KBM-7 (cell line): Measurements from ENCODE around the gene MTSS2.
"Not testable (repeated sequence)": the region's sequence is repeated elsewhere in the genome, so short reads cannot be mapped to it uniquely, and the experiment has no call there.

Experiments
- DNase-seq: peaks from one replicate; pipeline ENCODE4 v3.0.0-alpha.2; 2015
- in situ Hi-C: fragments of 300-500 bp; cut with MboI; formaldehyde crosslinking; loops from 2 replicates; pipeline ENCODE4 v1.14.3; 2020; ENCODE audit warnings: low sequenced_read_pairs, low pct_unique_long_range_greater_than_20kb, mixed read lengths

Gene MTSS2

DNA sequence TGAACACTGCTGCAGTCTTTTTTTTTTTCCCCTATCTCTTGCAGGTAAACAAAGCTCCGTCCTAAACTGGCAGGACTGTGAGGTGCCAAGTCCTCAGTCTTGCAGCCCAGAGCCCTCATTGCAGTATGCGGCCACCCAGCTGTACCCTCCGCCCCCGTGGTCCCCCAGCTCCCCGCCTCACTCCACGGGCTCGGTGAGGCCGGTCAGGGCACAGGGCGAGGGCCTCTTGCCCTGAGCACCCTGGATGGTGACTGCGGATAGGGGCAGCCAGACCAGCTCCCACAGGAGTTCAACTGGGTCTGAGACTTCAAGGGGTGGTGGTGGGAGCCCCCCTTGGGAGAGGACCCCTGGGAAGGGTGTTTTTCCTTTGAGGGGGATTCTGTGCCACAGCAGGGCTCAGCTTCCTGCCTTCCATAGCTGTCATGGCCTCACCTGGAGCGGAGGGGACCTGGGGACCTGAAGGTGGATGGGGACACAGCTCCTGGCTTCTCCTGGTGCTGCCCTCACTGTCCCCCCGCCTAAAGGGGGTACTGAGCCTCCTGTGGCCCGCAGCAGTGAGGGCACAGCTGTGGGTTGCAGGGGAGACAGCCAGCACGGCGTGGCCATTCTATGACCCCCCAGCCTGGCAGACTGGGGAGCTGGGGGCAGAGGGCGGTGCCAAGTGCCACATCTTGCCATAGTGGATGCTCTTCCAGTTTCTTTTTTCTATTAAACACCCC lies 25.7 kb downstream of the MTSS2 start:
- in situ Hi-C loops: no loop called here
- DNase-seq: no peak

- DNase-seq: no peak
- in situ Hi-C loops: no loop called here
Measured at GRCh38 chr16:70659546-70659945, 26.3 kb downstream of the MTSS2 start.

DNA sequence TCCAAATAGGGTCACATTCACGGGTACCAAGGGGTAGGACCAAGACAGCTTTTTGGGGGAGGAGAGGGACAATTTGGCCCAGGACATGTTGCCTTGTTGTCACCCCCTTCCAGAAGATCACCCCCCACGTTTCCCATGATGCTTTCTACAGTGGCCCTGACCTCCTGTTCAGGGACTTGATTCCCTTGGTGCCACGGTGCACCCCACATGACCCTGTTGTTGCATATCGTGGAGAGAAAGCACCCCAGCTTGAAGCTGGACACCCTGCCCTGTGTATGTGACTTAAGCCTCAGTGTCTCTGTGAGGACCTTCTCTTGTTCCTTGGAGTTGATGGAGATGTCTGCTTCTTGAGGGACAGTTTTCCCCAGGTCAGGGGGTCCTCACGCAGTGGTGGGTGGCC lies 26.9 kb downstream of the MTSS2 start:
- in situ Hi-C loops: no loop called here

GRCh38 chr16:70657956-70658355 lies 27.9 kb downstream of the MTSS2 start:
- in situ Hi-C loops: no loop called here
- DNase-seq: no peak

More for the DNA sequence above, 26.9 kb downstream of the MTSS2 start:
- no peak for DNase-seq

DNA sequence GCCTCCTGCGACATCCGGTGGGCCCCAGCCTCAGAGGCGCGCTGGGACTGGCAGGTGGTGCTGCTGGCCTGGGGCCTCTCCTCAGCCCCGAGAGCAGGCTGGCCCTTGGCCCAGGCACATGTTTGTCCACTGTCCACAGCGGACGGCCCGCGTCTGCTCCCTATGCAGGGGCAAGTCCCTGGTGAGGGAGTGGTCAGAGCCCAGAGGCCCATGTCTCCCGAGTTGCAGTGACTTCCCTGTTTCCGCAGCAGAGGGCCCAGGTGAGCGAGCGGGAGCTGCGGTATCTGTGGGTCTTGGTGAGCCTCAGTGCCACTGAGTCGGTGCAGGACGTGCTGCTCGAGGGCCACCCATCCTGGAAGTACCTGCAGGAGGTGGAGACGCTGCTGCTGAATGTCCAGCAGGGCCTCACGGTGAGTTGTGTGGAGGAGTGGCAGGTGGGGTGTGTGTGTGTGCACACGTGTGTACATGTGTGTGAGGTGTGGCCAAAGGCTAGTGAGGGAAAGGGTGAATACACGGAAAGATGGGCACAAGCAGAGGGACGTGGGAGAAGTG lies 29.1 kb downstream of the MTSS2 start:
- no peak for DNase-seq
- in situ Hi-C loops: no loop called here

DNA sequence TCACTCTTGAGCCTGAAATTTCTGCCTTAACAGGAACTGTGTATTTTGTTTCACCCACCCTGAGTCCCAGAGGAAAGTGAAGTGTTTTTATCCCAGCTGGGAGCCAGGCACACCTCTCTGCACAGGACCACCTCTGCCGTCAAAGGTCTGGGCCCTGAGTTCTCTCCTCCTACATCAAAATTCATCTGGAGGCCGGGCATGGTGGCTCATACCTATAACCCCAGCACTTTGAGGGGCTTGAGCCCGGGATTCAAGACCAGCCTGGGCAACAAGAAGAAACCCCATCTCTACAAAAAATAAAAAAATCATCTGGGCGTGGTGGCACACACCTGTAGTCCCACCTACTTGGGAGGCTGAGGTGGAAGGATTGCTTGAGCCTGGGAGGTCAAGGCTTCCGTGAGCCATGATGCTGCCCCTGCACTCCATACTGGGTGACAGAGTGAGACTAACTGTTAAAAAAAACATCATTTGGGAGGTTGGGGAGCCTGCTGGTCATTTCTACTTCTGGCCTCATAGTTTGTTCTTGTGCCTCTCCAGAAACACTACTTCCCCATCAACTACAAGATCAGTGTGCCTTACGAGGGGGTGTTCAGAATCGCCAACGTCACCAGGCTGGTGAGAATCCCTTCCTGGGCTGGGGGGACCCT lies 29.7 kb downstream of the MTSS2 start:
- in situ Hi-C loops: no loop called here
- DNase-seq: no peak

- peak; percentile 94 for DNase-seq
- in situ Hi-C loops: no loop called here
Measured at GRCh38 chr16:70653809-70654771, 31.8 kb downstream of the MTSS2 start.

DNA sequence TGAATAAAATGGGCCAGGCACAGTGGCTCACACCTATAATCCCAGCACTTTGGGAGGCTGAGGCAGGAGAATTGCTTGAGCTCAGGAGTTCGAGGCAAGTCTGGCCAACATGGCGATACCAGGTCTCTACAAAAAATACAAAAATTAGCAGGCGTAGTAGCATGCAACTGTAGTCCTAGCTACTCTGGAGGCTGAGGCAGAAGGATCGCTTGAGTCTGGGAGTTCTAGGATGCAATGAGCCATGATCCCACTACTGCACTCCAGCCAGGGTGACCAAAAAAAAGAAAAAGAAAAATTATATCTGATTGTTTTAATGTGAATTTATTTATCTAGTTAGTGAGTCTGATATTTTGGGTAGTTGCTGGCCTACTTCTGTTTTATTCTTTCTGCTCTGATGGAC lies 32.4 kb downstream of the MTSS2 start:
- in situ Hi-C loops: no loop called here
- DNase-seq: no peak

GRCh38 chr16:70652322-70652721 lies 33.5 kb downstream of the MTSS2 start:
- in situ Hi-C loops: no loop called here
- DNase-seq: no peak

- in situ Hi-C loops: no loop called here
- DNase-seq: no peak
Measured at GRCh38 chr16:70651524-70651923, 34.3 kb downstream of the MTSS2 start.

DNA sequence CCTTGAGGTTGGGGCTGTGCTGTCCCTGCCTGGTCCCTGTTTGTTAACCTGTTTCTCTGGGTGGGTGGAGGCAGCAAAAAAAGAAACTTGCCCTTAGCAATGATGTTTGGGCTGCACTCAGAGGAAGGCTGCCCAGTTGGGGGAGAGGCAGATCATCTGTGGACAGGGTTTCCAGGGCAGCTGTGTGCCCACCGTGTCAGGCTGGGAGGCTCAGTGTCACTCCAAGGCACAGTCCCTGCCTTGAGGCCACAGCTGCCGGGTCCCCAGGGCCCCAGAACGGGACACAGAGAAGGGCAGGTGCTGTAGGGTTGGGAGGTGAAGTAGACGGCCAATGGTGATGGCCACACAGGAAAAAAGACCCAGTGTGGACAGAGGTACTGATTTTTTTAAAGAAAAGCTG lies 35.6 kb downstream of the MTSS2 start:
- no peak for DNase-seq
- in situ Hi-C loops: no loop called here

- DNase-seq: no peak
- in situ Hi-C loops: no loop called here
Measured at GRCh38 chr16:70649300-70649699, 36.6 kb downstream of the MTSS2 start.

GRCh38 chr16:70648606-70649005 lies 37.2 kb downstream of the MTSS2 start:
- no peak for DNase-seq
- in situ Hi-C loops: no loop called here

DNA sequence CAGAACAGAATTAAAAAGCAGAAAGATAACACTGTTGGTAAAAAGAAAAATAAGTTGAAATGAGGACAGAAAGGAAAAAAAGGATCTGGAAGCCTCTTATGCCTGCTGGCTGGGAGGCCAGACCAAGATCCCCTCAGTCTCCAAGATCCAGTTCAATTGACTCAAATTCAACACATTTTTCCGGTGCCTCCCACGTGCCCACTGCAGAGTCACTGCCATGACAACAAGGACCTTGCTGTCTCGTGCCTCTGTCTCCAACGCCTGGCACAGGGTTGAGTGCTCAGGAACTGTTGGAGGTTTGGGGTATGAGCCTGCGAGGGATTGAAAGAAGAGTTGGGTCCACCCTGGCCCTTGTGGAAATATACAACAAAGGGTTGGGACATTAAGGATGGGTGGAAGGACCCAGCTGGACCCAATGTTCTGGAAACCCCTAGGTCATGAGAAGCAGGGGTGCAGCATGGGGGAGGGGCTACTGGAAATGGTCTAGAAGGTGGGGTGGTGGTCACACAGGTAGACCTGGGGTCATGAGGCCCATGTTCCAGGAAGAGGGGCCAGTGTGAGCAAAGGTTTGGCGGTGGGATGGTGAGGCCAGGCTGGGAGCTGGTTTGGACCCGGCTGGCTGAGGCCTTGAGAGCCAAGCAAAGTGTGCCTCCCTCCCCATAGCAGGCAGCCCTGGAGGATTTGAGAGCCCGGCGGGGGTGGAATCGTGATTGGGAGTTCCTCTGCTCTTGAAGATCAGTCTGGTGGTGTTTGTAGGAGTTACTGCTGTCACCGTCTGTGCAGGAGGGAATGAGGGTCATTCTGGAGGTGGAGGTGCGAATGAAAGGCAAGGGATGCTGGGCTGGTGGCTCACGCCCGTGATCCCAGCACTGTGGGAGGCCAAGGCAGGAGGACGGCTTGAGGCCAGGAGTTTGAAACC lies 38.2 kb downstream of the MTSS2 start:
- in situ Hi-C loops: no loop called here
- DNase-seq: no peak

GRCh38 chr16:70646260-70647241 lies 39.3 kb downstream of the MTSS2 start, which contains the start of gene IL34:
IL34 (plus strand) TSS chr16:70646559; CDS start chr16:70646948, 389 bp downstream.
- DNase-seq: no peak
- in situ Hi-C loops: no loop called here

- DNase-seq: no peak
- in situ Hi-C loops: no loop called here
Measured at GRCh38 chr16:70644763-70645597, 40.9 kb downstream of the MTSS2 start.

GRCh38 chr16:70643264-70643663 lies 42.6 kb downstream of the MTSS2 start:
- DNase-seq, in situ Hi-C loops: not testable (repeated sequence)
